GM20431 (cell line): Measurements from ENCODE around the gene ZCCHC17.
"Not testable (repeated sequence)": the region's sequence is repeated elsewhere in the genome, so short reads cannot be mapped to it uniquely, and the experiment has no call there.

Experiments used
- in situ Hi-C: fragments of 300-500 bp; cut with MseI, MboI; formaldehyde crosslinking; loops from one replicate; pipeline ENCODE4 v1.15.0; 2020; ENCODE audit warnings: low sequenced_read_pairs; ENCODE audit not compliant: unreplicated experiment

The ZCCHC17 gene

DNA sequence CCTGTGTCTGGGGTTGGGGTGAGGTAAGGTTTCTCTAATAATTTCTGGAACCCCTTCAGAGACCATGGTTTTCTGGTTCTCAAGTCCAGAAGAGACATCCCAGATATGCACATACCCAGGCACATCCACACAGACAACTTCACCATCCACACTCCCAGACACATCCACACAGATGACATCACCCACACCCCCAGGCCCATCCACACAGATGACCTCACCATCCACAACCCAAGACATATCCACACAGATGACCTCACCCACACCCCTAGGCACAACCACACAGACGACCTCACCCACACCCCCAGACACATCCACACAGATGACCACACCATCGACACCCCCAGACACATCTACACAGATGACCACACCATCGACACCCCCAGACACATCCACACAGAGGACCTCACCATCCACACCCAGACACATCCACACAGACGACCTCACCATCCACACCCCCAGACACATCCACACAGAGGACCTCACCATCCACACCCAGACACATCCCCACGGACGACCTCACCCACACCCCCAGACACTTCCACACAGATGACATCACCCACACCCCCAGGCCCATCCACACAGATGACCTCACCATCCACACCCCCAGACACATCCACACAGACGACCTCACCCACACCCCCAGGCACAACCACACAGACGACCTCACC is 89.9 kb downstream of the ZCCHC17 start:
- in situ Hi-C loops, result not testable (repeated sequence)

GRCh38 chr1:31387612-31388011 is 90.8 kb downstream of the ZCCHC17 start:
- in situ Hi-C loops, result no loop called here

- in situ Hi-C loops, result no loop called here
Measured at GRCh38 chr1:31389616-31390015, 92.8 kb downstream of the ZCCHC17 start.

DNA sequence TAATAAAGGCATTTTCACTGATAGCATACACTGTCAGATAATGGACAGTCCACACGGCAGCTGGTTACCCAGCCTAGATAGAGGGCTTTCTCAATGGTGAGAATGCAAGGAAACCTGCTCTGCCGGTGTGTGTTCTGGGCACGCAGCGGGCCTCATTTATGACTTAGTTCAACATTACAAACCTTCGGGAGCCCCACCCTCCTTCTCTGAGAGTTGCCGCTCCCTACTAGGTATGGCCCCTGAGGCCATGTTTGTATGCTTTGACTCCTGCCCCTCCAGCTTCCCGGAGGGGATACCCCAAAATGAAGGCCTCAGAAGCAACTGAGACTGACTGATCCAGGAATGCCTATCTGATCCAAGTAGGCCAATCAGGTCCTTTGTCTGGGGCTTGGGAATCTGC is 93.2 kb downstream of the ZCCHC17 start:
- in situ Hi-C loops, result no loop called here

DNA sequence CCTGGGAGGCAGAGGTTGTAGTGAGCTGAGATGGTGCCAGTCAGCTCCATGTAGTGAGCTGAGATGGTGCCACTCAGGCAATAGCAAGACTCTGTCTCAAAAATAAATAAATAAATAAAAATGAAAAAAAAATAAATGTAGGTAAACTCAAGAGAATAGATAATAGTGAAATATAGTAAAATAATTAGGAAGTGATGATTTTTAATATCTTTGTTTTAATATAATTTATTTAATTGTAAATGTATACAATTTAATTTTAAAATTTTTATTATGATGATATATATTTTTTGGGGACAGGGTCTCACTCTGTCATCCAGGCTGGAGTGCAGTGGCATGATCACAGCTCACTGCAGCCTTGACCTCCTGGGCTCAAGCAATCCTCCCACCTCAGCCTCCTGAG is 96.6 kb downstream of the ZCCHC17 start:
- in situ Hi-C loops, result no loop called here

- in situ Hi-C loops, result no loop called here
Measured at GRCh38 chr1:31394584-31395193, 97.9 kb downstream of the ZCCHC17 start.

DNA sequence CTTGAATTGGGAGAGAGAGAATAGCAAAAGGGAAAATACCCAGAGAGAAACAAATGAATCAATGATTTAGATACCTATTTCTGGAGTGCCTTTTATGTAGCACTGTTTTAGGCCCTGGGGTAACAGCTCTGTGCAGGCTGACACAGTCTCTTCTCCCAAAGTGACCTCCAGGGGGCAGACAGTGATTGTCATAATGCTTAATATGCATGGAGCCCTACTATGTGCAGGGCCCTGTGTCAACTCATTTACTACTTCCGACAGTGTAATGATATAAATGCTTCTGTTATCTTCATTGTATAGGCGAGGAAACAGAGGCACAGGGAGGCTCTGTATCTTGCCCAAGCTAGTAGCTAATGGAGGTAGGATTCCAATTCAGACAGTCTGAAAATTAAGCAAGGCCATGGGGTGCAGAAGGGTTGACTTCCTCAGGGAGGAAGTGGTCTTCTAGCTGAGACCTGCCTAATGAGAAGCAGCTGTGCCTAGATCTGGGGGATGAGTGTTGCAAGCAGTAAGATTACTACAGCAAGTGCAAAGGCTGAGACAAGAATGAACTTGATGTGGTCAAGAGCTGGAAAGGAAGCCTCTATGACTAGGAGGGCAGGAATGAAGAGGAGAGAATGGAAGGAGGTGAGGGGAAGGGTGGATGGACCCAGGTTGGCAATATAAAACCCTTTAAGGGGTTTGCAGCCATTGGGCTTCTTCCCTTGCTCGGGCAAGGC is 100.0 kb downstream of the ZCCHC17 start:
- in situ Hi-C loops, result no loop called here

DNA sequence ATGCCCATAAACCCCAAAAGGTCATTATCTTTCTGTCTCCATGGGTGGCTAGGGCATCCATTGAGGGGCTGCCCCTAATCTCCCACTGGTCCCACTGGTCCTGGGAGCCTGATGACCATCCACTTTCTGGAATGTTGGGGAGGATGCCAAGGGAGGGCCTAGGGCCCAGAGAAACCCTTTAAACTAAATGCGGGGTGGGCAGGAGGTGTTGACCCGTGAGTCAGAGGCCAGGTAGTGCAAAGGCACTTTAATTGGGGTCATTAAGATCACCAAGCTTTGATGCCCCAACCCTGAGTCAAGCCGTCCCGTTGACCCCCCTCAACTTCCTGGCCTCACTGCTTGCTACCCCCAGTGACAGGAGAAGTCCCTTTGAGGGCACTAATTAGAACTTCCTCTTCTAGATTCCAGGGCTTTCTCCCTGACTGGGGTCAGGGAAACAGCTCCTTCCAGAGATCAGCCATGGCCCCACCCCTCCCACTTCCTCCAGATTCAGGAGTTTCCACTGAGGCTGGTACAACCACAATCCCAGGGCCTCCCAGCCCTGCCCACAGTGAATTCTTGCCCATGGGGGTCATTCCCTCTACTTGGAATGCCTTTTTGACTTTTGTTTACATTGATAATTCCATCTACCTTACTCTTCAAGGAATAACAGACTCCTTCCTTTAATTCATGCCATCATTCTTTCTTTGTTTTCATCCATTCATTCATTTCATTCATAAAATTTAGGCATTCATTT is 100.7 kb downstream of the ZCCHC17 start:
- in situ Hi-C loops, result no loop called here

DNA sequence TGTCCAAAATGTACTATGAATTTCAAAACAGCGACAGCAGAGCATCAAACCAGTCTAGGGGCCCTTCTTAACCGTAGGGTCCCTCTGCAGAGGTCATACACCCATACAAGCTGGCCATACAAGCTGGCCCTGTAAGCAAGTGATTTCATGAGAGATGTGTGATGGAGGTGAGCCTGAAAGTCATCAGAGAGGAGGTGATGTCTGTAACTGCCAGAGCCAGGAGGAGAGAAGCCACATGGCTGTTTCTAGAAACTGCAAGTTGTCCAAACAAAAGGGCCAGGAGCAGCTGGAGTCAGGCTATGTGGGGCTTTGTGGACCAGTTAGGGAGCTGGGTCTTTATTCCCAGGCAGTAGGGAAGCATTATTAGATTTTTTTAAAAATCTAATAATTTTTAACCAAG is 101.4 kb downstream of the ZCCHC17 start:
- in situ Hi-C loops, result no loop called here

DNA sequence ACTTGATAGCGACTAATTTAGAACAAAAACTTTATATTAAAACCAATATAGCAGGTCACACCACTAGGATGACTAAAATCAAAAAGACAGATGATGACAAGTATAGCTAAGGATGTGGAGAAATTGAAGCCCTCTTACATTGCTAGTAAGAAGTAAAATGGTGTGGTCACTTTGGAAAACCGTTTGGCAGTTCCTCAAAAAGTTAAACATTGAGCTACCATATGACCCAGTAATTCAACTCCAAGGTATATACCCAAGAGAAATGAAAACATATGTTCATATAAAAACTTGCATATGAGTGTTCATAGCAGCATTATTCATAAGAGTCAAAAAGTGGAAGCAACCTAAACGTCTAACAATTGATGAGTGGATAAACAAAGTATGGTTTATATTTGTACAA is 103.1 kb downstream of the ZCCHC17 start:
- in situ Hi-C loops, result no loop called here

GRCh38 chr1:31400393-31400792 is 103.6 kb downstream of the ZCCHC17 start:
- in situ Hi-C loops, result no loop called here

DNA sequence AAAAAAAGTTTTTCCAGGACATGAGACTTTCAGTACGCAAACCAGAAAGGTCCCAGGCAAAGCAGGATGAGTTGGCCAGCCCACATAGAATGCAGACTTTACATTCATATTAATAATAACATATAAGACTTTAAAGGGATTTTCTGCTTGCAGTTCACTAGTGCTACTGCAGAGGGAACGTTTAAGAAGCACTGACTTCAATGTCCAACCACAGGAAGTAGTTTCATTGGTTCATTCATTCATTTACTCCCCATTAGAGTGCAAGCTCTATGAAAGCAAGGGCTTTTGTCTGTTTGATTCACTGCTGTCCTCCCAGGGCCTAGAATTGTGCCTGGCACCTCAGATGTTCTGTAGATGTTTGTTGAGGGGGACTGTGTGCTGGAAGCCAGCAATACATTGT is 104.4 kb downstream of the ZCCHC17 start:
- in situ Hi-C loops, result no loop called here

GRCh38 chr1:31405578-31406245 is 108.9 kb downstream of the ZCCHC17 start:
- in situ Hi-C loops, result no loop called here

- in situ Hi-C loops, result no loop called here
Measured at GRCh38 chr1:31407029-31407626, 110.3 kb downstream of the ZCCHC17 start.

- in situ Hi-C loops, result no loop called here
Measured at GRCh38 chr1:31408788-31409318, 112.0 kb downstream of the ZCCHC17 start.

DNA sequence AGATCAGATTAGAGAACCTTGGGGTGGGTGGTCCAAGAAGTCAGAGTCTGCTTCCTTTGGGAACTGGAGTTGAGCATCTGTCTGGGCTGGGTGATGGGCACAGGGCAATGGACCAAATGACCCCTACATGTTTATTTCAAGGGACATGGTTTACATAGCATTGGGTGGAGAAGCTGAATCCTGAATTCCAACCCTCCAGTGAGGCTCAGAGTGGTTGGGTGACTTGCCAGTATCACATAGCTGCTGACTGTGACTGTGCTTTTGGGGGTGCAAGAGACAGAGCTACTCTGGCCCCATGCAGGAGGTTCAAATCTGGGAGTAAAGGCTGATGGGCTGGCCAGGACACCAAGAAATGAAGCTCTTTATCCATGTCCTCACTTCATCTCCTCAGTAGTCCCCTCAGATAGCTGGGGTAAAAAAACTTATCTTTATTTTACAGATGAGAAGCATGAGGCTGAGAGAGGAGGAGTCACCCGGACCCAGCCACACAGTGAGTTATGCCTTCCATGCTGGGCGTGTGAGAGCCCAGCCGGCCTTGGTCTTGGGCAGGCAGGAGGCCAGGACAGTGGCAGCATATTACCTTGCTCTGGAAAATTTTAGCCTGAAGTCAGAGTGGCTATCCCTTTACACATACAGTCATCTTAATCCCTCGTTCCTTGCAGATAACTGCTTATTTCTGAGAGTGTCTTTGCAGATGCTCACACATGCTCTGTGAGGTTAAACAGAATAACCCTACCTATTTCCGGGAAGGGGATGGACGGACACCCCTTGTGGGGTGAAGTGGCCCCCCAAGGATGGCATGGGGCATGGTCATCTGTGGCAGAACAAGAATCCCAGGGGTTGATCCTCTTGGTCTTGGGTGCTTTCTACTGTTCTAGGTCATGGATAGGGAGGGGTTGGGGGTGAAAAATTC is 113.4 kb downstream of the ZCCHC17 start:
- in situ Hi-C loops, result no loop called here

- in situ Hi-C loops, result no loop called here
Measured at GRCh38 chr1:31410871-31411270, 114.0 kb downstream of the ZCCHC17 start.

GRCh38 chr1:31412205-31412604 is 115.4 kb downstream of the ZCCHC17 start:
- in situ Hi-C loops, result no loop called here
